ENCODE results near the gene RAB40B.

RAB40B gene

GRCh38 chr17:82722341-82723013 is 24.0 kb upstream of the RAB40B start:
- Histone ChIP-seq H3K9me3 (replicated peaks; ENCODE audit: insufficient read depth, low read length) (no peaks in the 10 kb centered on the region), H3K27me3 (replicated peaks; ENCODE audit: insufficient read depth, low read length) (no peaks in the 10 kb centered on the region), H3K9ac (ENCODE audit: low read length) (no peak overlapping the region), H3K9me2 (replicated peaks; ENCODE audit: insufficient read depth, low read length) (no peaks in the 10 kb centered on the region), H3K4me3 (ENCODE audit: low read length) (no peak overlapping the region), H3K79me2 (ENCODE audit: low read length) (peaks cover 18% of the 10 kb centered on the region), H4K20me1 (ENCODE audit: insufficient read depth, low read length) (no peaks in the 10 kb centered on the region), H3K4me1 (ENCODE audit: low read length) (peaks cover 6% of the 10 kb centered on the region), H3K36me3 (replicated peaks; ENCODE audit: insufficient read depth, low read length) (peaks cover 8% of the 10 kb centered on the region), H3K4me2 (ENCODE audit: low read depth, low read length) (no peak overlapping the region), H2AFZ (ENCODE audit: low read length) (no peak overlapping the region), H3K27ac (ENCODE audit: low read length) (no peak overlapping the region), H3F3A (ENCODE audit: insufficient read depth, low read length) (no peaks in the 10 kb centered on the region)
- no peak for DNase-seq
- TF ChIP-seq EZH2 (optimal IDR thresholded peaks at IDR 0.05; ENCODE audit: low read depth, low read length): no peak
- TF ChIP-seq CTCF (IDR thresholded peaks at IDR 0.05; ENCODE audit: low read length): no peak
- no peak for TF ChIP-seq EZH2phosphoT487 (IDR thresholded peaks at IDR 0.05; ENCODE audit: low read length)

- Histone ChIP-seq H3K4me2 (ENCODE audit: low read depth, low read length) (no peak overlapping the region), H3K9me3 (replicated peaks; ENCODE audit: insufficient read depth, low read length) (no peaks in the 10 kb centered on the region), H3K4me1 (ENCODE audit: low read length) (peaks cover 6% of the 10 kb centered on the region), H3F3A (ENCODE audit: insufficient read depth, low read length) (no peaks in the 10 kb centered on the region; the same call in 1 of the 2 replicates), H3K9ac (ENCODE audit: low read length) (no peak overlapping the region), H2AFZ (ENCODE audit: low read length) (no peak overlapping the region), H3K9me2 (replicated peaks; ENCODE audit: insufficient read depth, low read length) (no peaks in the 10 kb centered on the region), H3K79me2 (ENCODE audit: low read length) (peaks cover 28% of the 10 kb centered on the region), H4K20me1 (ENCODE audit: insufficient read depth, low read length) (no peaks in the 10 kb centered on the region), H3K27ac (ENCODE audit: low read length) (no peak overlapping the region), H3K27me3 (replicated peaks; ENCODE audit: insufficient read depth, low read length) (no peaks in the 10 kb centered on the region), H3K36me3 (replicated peaks; ENCODE audit: insufficient read depth, low read length) (peaks cover 8% of the 10 kb centered on the region), H3K4me3 (ENCODE audit: low read length) (no peak overlapping the region)
- DNase-seq: no peak
- TF ChIP-seq EZH2phosphoT487 (IDR thresholded peaks at IDR 0.05; ENCODE audit: low read length) (no peak), EZH2 (optimal IDR thresholded peaks at IDR 0.05; ENCODE audit: low read depth, low read length) (no peak), CTCF (IDR thresholded peaks at IDR 0.05; ENCODE audit: low read length) (no peak)
These were observed 21.7 kb upstream of the RAB40B start for GRCh38 chr17:82720204-82720603.

- Histone ChIP-seq H3K4me1 (ENCODE audit: low read length) (peaks cover 6% of the 10 kb centered on the region), H3K4me3 (ENCODE audit: low read length) (no peak overlapping the region), H3K27me3 (replicated peaks; ENCODE audit: insufficient read depth, low read length) (no peaks in the 10 kb centered on the region), H3F3A (ENCODE audit: insufficient read depth, low read length) (no peaks in the 10 kb centered on the region; the same call in 1 of the 2 replicates), H3K36me3 (replicated peaks; ENCODE audit: insufficient read depth, low read length) (peaks cover 8% of the 10 kb centered on the region), H2AFZ (ENCODE audit: low read length) (no peak overlapping the region), H3K9ac (ENCODE audit: low read length) (no peak overlapping the region), H3K4me2 (ENCODE audit: low read depth, low read length) (no peak overlapping the region), H4K20me1 (ENCODE audit: insufficient read depth, low read length) (no peaks in the 10 kb centered on the region), H3K9me2 (replicated peaks; ENCODE audit: insufficient read depth, low read length) (no peaks in the 10 kb centered on the region), H3K9me3 (replicated peaks; ENCODE audit: insufficient read depth, low read length) (no peaks in the 10 kb centered on the region), H3K79me2 (ENCODE audit: low read length) (peaks cover 28% of the 10 kb centered on the region), H3K27ac (ENCODE audit: low read length) (no peak overlapping the region)
- DNase-seq: no peak
- TF ChIP-seq EZH2phosphoT487 (IDR thresholded peaks at IDR 0.05; ENCODE audit: low read length) (no peak), EZH2 (optimal IDR thresholded peaks at IDR 0.05; ENCODE audit: low read depth, low read length) (no peak), CTCF (IDR thresholded peaks at IDR 0.05; ENCODE audit: low read length) (no peak)
These were observed 20.6 kb upstream of the RAB40B start for GRCh38 chr17:82718986-82719685.
